ENCODE measurements around the gene GRIN3A.
A peak's percentile ranks its signal among the peaks of the same experiment; 100 is the strongest.

Gene GRIN3A

GRCh38 chr9:101706997-101707396, 31.4 kb downstream of the GRIN3A start:
- H3K4me3 ChIP-seq (ENCODE audit: low read depth, low read length) = no peak overlapping the region
- DNase-seq (ENCODE audit: low read depth) = no peak
- TF ChIP-seq, protein P1, sequence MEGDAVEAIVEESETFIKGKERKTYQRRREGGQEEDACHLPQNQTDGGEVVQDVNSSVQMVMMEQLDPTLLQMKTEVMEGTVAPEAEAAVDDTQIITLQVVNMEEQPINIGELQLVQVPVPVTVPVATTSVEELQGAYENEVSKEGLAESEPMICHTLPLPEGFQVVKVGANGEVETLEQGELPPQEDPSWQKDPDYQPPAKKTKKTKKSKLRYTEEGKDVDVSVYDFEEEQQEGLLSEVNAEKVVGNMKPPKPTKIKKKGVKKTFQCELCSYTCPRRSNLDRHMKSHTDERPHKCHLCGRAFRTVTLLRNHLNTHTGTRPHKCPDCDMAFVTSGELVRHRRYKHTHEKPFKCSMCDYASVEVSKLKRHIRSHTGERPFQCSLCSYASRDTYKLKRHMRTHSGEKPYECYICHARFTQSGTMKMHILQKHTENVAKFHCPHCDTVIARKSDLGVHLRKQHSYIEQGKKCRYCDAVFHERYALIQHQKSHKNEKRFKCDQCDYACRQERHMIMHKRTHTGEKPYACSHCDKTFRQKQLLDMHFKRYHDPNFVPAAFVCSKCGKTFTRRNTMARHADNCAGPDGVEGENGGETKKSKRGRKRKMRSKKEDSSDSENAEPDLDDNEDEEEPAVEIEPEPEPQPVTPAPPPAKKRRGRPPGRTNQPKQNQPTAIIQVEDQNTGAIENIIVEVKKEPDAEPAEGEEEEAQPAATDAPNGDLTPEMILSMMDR (IDR thresholded peaks at IDR 0.05; ENCODE audit: control insufficient read depth, extremely low read depth, insufficient read depth) = no peak

DNA sequence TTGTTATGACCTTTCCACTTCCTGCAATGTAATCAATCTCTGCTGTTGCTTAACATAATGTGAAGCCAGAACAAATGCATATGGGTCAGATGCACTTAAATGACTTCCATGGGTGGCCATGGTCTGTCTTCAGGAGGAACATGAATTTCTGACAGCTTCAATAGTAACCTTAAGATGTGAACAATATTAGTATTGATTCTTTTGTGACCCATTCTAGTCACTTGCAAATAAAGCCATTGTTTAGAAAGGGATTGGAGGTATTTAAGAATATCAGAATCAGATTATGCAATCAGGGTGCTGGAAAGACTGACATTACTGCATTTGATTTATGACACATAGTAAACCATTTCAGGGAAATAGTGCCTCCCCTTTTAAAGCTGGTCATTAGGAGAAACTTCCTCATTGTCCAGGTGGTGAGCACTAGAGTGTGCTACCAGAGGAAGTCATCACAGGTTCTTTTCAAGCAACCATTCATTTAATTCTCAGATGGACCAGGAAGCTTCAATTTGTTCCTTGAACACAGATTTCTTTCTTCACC, 32.1 kb downstream of the GRIN3A start:
- no peak for DNase-seq (ENCODE audit: low read depth)
- TF ChIP-seq, protein P1 (IDR thresholded peaks at IDR 0.05; ENCODE audit: control insufficient read depth, extremely low read depth, insufficient read depth) = no peak
- H3K4me3 ChIP-seq (ENCODE audit: low read depth, low read length) = no peak overlapping the region

- no peak for DNase-seq (ENCODE audit: low read depth)
- peak overlapping the region; percentile 38 for H3K4me3 ChIP-seq (ENCODE audit: low read depth, low read length)
- TF ChIP-seq, protein P1 (IDR thresholded peaks at IDR 0.05; ENCODE audit: control insufficient read depth, extremely low read depth, insufficient read depth) = peak; percentile 49
Observed at GRCh38 chr9:101705135-101705661, 33.2 kb downstream of the GRIN3A start.

DNA sequence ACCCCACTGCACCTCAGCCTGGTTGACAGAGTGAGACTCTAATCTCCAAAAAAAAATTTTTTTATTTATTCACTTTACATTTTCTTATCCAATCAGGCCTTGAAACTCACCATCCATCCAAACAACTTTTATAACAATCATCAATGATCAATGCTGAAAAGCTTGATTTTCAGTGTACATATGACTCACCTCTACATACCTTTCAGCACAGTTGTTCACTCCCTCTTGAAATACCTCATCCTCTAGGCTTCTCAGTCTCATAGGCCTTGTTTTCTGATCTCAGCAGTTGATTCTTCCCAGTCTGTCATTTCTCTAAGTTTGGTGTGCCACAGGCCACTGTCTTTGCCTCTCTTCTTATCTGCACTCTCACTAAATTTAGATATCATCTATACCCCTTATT, 36.2 kb downstream of the GRIN3A start:
- DNase-seq (ENCODE audit: low read depth) = no peak
- no peak overlapping the region for H3K4me3 ChIP-seq (ENCODE audit: low read depth, low read length)
- TF ChIP-seq, protein P1 (IDR thresholded peaks at IDR 0.05; ENCODE audit: control insufficient read depth, extremely low read depth, insufficient read depth) = no peak

DNA sequence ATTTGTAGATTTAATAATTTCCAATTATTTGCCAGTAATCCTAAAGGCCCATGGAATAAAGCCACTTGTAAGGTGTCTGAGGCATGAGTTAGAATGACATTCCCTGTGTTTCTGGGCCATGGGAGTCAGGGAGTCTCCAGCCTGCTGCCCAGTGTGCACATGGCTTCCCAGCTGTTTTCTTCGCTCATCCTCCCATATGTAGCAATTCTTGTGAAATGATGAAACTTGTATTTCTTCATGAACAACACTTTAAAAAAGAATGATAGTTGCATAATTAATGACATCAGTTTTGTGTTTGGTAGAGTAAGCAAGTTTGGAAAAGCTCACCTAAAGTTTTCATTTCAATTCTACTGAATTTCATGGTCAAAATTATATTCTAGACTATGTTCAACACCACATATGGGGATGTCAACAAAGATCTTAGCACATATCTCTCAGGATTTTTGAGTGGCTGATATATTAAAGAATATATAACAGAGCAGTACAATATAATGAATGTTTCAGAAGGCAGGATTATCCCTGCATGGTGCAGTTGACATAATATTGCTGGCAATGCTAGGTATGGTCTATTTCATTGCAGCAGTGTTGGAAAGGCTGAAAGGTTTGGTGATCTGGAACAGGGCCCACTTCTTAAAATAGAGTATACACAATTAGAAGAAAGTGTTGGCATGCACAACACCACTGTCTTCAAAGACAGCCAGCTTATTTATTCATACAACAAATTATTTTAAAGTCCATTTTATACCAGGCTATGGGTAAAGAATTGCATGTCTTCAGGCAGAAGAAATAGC, 44.7 kb downstream of the GRIN3A start:
- no peak overlapping the region for H3K4me3 ChIP-seq (ENCODE audit: low read depth, low read length)
- no peak for DNase-seq (ENCODE audit: low read depth)
- TF ChIP-seq, protein P1 (IDR thresholded peaks at IDR 0.05; ENCODE audit: control insufficient read depth, extremely low read depth, insufficient read depth) = no peak

- TF ChIP-seq, protein P1 (IDR thresholded peaks at IDR 0.05; ENCODE audit: control insufficient read depth, extremely low read depth, insufficient read depth) = no peak
- H3K4me3 ChIP-seq (ENCODE audit: low read depth, low read length) = no peak overlapping the region
- DNase-seq (ENCODE audit: low read depth) = no peak
Observed at GRCh38 chr9:101691657-101692056, 46.8 kb downstream of the GRIN3A start.

Measured in LNCaP clone FGC (cell line).